Mammary epithelial cell (primary cell): ENCODE results near the gene LZTR1.

ENCODE experiments used
- CTCF ChIP-seq, 2 donors: IDR thresholded peaks in 1 of 2; conservative IDR thresholded peaks in 1 of 2; 2 replicates each; pipeline ENCODE4 v1.5.1; 2011 to 2012; ENCODE audit warnings: inconsistent platforms in 2 of 2, low read length in 2 of 2, mild to moderate bottlenecking in 2 of 2, control low read depth in 1 of 2, low read depth in 1 of 2; ENCODE audit not compliant: insufficient read depth in 1 of 2; ENCODE audit errors: extremely low read depth in 1 of 2
- EZH2 ChIP-seq: IDR thresholded peaks from 2 replicates; pipeline ENCODE4 v1.6.1; 2012; ENCODE audit warnings: low read length, inconsistent platforms, borderline replicate concordance

- no peak for TF ChIP-seq EZH2
- TF ChIP-seq CTCF (conservative IDR thresholded peaks at IDR 0.05 in 1 of 2, IDR thresholded peaks at IDR 0.05 in 1 of 2; ENCODE audit: extremely low read depth in 1 of 2, insufficient read depth in 1 of 2, low read depth in 1 of 2, low read length in 2 of 2), result no peak
Observed at GRCh38 chr22:20980523-20980922, 1.6 kb upstream of the LZTR1 start.
